ENCODE results near the gene KCNA1.

DNA sequence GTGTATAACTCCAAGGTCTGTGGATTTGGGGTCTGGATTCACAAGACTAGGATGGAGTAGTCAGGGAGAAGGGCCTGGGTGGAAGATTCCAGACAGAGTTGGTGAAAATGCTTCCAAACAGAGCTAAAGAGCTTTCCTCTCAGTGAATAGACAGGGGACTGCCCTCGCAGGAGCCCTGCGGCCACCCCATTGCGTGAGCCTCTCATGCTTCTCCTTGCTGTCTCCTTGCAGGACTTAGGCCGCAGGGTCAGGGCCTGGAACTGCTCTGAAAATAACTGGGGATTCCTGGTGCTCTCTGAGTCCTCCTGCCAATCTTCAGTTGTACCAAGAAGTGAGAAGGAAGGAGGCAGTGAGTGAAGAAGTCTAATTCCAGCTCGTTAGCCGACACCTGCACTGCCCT is 49.0 kb upstream of the KCNA1 start:
- TF ChIP-seq CTCF (IDR thresholded peaks at IDR 0.05; ENCODE audit: poor library complexity, severe bottlenecking) (no peak), MXI1 (conservative IDR thresholded peaks at IDR 0.05; ENCODE audit: poor library complexity, severe bottlenecking) (no peak), EZH2 (IDR thresholded peaks at IDR 0.05; ENCODE audit: borderline replicate concordance, insufficient read depth, low read length, poor library complexity, severe bottlenecking) (no peak), POLR2AphosphoS5 (IDR thresholded peaks at IDR 0.05) (no peak), RAD21 (conservative IDR thresholded peaks at IDR 0.05) (no peak), TAF1 (IDR thresholded peaks at IDR 0.05; ENCODE audit: low read depth) (no peak), EP300 (conservative IDR thresholded peaks at IDR 0.05; ENCODE audit: poor library complexity, severe bottlenecking) (no peak), REST (IDR thresholded peaks at IDR 0.05; ENCODE audit: borderline replicate concordance) (no peak), SMC3 (conservative IDR thresholded peaks at IDR 0.05; ENCODE audit: poor library complexity) (no peak)
